Activated CD4-positive, alpha-beta memory T cell treated with anti-CD3 and anti-CD28 coated beads, Interleukin-2, amount 10 ng/mL, durations not matched to agents 7 days and 5 days (primary cell): ENCODE results near the gene PRC1. TPM values are rescaled to one million over a fixed set of nuclear protein-coding genes. Genes with fewer than 3 reads are reported as not detected.

Experiments used
- CTCF ChIA-PET: fragments of 350-600 bp; sonication (Branson Sonifier 250); formaldehyde crosslinking; loops from one replicate; lab custom pipeline; 2021; ENCODE audit warnings: antibody characterized with exemption, inconsistent platforms; lab: Charles Lee
- POLR2A ChIA-PET: fragments of 350-600 bp; sonication (Branson Sonifier 250); formaldehyde crosslinking; loops from one replicate; lab custom pipeline; 2021; ENCODE audit warnings: antibody characterized with exemption; lab: Charles Lee
- DNase-seq: peaks from one replicate; pipeline ENCODE4 v3.0.0-alpha.2; 2020
- H3K27ac Mint-ChIP-seq: one replicate; pipeline ENCODE4 v1.8.0; 2021; ENCODE audit warnings: mild to moderate bottlenecking, mixed read lengths
- H3K27me3 Mint-ChIP-seq: one replicate; pipeline ENCODE4 v1.8.0; 2021; ENCODE audit warnings: mixed read lengths
- H3K36me3 Mint-ChIP-seq: one replicate; pipeline ENCODE4 v1.8.0; 2021; ENCODE audit warnings: low read depth, mixed read lengths
- H3K4me1 Mint-ChIP-seq: one replicate; pipeline ENCODE4 v1.8.0; 2021; ENCODE audit warnings: mixed read lengths
- H3K4me3 Mint-ChIP-seq: one replicate; pipeline ENCODE4 v1.8.0; 2021; ENCODE audit warnings: mild to moderate bottlenecking, mixed read lengths
- H3K9me3 Mint-ChIP-seq: one replicate; pipeline ENCODE4 v1.8.0; 2021; ENCODE audit warnings: mixed read lengths
- total RNA-seq, 2 experiments: library from RNA; stranded (reverse); gene quantifications; one replicate each; pipeline ENCODE4 v1.2.3, GENCODE V29; 2021

PRC1 gene
- total RNA-seq, 2 experiments from 2014 or later = 158 to 167 TPM

GRCh38 chr15:90960298-90961091 is 33.8 kb downstream of the PRC1 start:
- H3K36me3 Mint-ChIP-seq = peaks cover 61% of the 10 kb centered on the region
- no peaks in the 10 kb centered on the region for H3K27me3 Mint-ChIP-seq
- H3K9me3 Mint-ChIP-seq = no peaks in the 10 kb centered on the region
- no peak overlapping the region for H3K27ac Mint-ChIP-seq
- ChIA-PET CTCF (interaction anchor here (1.2 to 12.0 kb wide), 5 partner anchors 27 to 311 kb away, joined by 3 to 167 read pairs (median 4); partner anchors contain the start of genes HDDC3 and UNC45A), POLR2A (interaction anchor here (1.4 to 10.6 kb wide), 4 partner anchors 9 to 34 kb away, joined by 3 to 198 read pairs (median 44); partner anchors contain the start of genes HDDC3, PRC1 and UNC45A)
- peaks cover 20% of the 10 kb centered on the region for H3K4me1 Mint-ChIP-seq
- no peak overlapping the region for H3K4me3 Mint-ChIP-seq
- DNase-seq = no peak

- DNase-seq = no peak
- Mint-ChIP-seq H3K27me3 (no peaks in the 10 kb centered on the region), H3K36me3 (peaks cover 55% of the 10 kb centered on the region)
These were observed 34.4 kb downstream of the PRC1 start for GRCh38 chr15:90959894-90960293.

GRCh38 chr15:90959028-90959595 is 35.2 kb downstream of the PRC1 start:
- H3K36me3 Mint-ChIP-seq = peaks cover 56% of the 10 kb centered on the region
- H3K4me1 Mint-ChIP-seq = peaks cover 24% of the 10 kb centered on the region
- H3K27ac Mint-ChIP-seq = no peak overlapping the region
- DNase-seq = no peak
- H3K9me3 Mint-ChIP-seq = no peaks in the 10 kb centered on the region
- no peaks in the 10 kb centered on the region for H3K27me3 Mint-ChIP-seq
- ChIA-PET POLR2A (interaction anchor here (1.1 to 10.6 kb wide), 6 partner anchors 9 to 36 kb away, joined by 4 to 198 read pairs (median 6); partner anchors contain the start of genes HDDC3, PRC1 and UNC45A), CTCF (interaction anchor here (1.0 to 12.0 kb wide), 4 partner anchors 23 to 91 kb away, joined by 3 to 167 read pairs (median 4); partner anchors contain the start of genes HDDC3 and UNC45A)
- no peak overlapping the region for H3K4me3 Mint-ChIP-seq

More at GRCh38 chr15:90959894-90960293, 34.4 kb downstream of the PRC1 start:
- H3K27ac Mint-ChIP-seq = no peak overlapping the region
- ChIA-PET CTCF (interaction anchor here (1.0 to 12.0 kb wide), 5 partner anchors 26 to 90 kb away, joined by 3 to 167 read pairs (median 4); partner anchors contain the start of genes HDDC3 and UNC45A), POLR2A (interaction anchor here (1.1 to 10.6 kb wide), 5 partner anchors 11 to 35 kb away, joined by 4 to 198 read pairs (median 5); partner anchors contain the start of genes HDDC3, PRC1 and UNC45A)
- no peaks in the 10 kb centered on the region for H3K9me3 Mint-ChIP-seq
- peaks cover 20% of the 10 kb centered on the region for H3K4me1 Mint-ChIP-seq
- no peak overlapping the region for H3K4me3 Mint-ChIP-seq

- no peak for DNase-seq
- peak overlapping the region; percentile 38 for H3K27ac Mint-ChIP-seq
- peaks cover 56% of the 10 kb centered on the region for H3K36me3 Mint-ChIP-seq
- ChIA-PET CTCF (interaction anchor here (1.1 to 12.0 kb wide), 11 partner anchors 9 to 637 kb away, joined by 3 to 167 read pairs (median 16); partner anchors contain the start of genes HDDC3 and UNC45A), POLR2A (interaction anchor here (1.2 to 10.6 kb wide), 7 partner anchors 10 to 43 kb away, joined by 3 to 198 read pairs (median 16); partner anchors contain the start of genes HDDC3, PRC1 and UNC45A)
- H3K9me3 Mint-ChIP-seq = no peaks in the 10 kb centered on the region
- peaks cover 31% of the 10 kb centered on the region for H3K4me1 Mint-ChIP-seq
- H3K27me3 Mint-ChIP-seq = no peaks in the 10 kb centered on the region
- H3K4me3 Mint-ChIP-seq = peak overlapping the region; percentile 64
These were observed 36.5 kb downstream of the PRC1 start for GRCh38 chr15:90957791-90958190.

- CTCF ChIA-PET = interaction anchor here (1.0 to 12.0 kb wide), 25 partner anchors 9 to 637 kb away, joined by 3 to 167 read pairs (median 8); partner anchors contain the start of genes HDDC3, MAN2A2, PRC1 and UNC45A
- H3K4me1 Mint-ChIP-seq = peaks cover 31% of the 10 kb centered on the region
- peak overlapping the region; percentile 64 for H3K4me3 Mint-ChIP-seq
- no peaks in the 10 kb centered on the region for H3K27me3 Mint-ChIP-seq
- no peaks in the 10 kb centered on the region for H3K9me3 Mint-ChIP-seq
- peaks cover 55% of the 10 kb centered on the region for H3K36me3 Mint-ChIP-seq
- POLR2A ChIA-PET = interaction anchor here (1.0 to 10.6 kb wide), 10 partner anchors 9 to 309 kb away, joined by 3 to 198 read pairs (median 6); partner anchors contain the start of genes HDDC3, PRC1 and UNC45A
- H3K27ac Mint-ChIP-seq = peak overlapping the region; percentile 38
- no peak for DNase-seq
These were observed 37.1 kb downstream of the PRC1 start for GRCh38 chr15:90957031-90957790.

- peaks cover 55% of the 10 kb centered on the region for H3K36me3 Mint-ChIP-seq
- ChIA-PET CTCF (interaction anchor here (0.7 to 12.0 kb wide), 30 partner anchors 10 to 636 kb away, joined by 3 to 167 read pairs (median 6); partner anchors contain the start of genes HDDC3, MAN2A2, PRC1 and UNC45A), POLR2A (interaction anchor here (1.0 to 10.6 kb wide), 10 partner anchors 9 to 568 kb away, joined by 3 to 198 read pairs (median 11); partner anchors contain the start of genes HDDC3, IQGAP1, MAN2A2 and PRC1)
- DNase-seq = peak; percentile 72
- peak overlapping the region; percentile 85 for H3K4me3 Mint-ChIP-seq
- peak overlapping the region; percentile 93 for H3K27ac Mint-ChIP-seq
- no peaks in the 10 kb centered on the region for H3K27me3 Mint-ChIP-seq
- H3K4me1 Mint-ChIP-seq = peaks cover 31% of the 10 kb centered on the region
- H3K9me3 Mint-ChIP-seq = no peaks in the 10 kb centered on the region
These were observed 37.9 kb downstream of the PRC1 start for GRCh38 chr15:90956274-90957030.

- H3K4me1 Mint-ChIP-seq = peaks cover 31% of the 10 kb centered on the region
- no peaks in the 10 kb centered on the region for H3K9me3 Mint-ChIP-seq
- H3K27ac Mint-ChIP-seq = peak overlapping the region; percentile 93
- no peaks in the 10 kb centered on the region for H3K27me3 Mint-ChIP-seq
- peak overlapping the region; percentile 85 for H3K4me3 Mint-ChIP-seq
- DNase-seq = no peak
- H3K36me3 Mint-ChIP-seq = peaks cover 50% of the 10 kb centered on the region
- POLR2A ChIA-PET = interaction anchor here (1.0 to 10.6 kb wide), 12 partner anchors 8 to 723 kb away, joined by 3 to 198 read pairs (median 8); partner anchors contain the start of genes BLM, CIB1, HDDC3 and IQGAP1
- CTCF ChIA-PET = interaction anchor here (0.7 to 12.0 kb wide), 28 partner anchors 9 to 548 kb away, joined by 3 to 167 read pairs (median 6); partner anchors contain the start of genes HDDC3, MAN2A2, PRC1 and UNC45A
These were observed 38.6 kb downstream of the PRC1 start for GRCh38 chr15:90955624-90956273.

- Mint-ChIP-seq H3K9me3 (no peaks in the 10 kb centered on the region), H3K4me1 (peaks cover 31% of the 10 kb centered on the region), H3K36me3 (peaks cover 48% of the 10 kb centered on the region), H3K4me3 (peak within 1 kb of the TSS; percentile 85), H3K27me3 (no peaks in the 10 kb centered on the region), H3K27ac (peak within 1 kb of the TSS; percentile 93)
- DNase-seq = peak; percentile 94
- ChIA-PET POLR2A (interaction anchor here (0.7 to 10.6 kb wide), 18 partner anchors 8 to 722 kb away, joined by 3 to 198 read pairs (median 5); partner anchors contain the start of genes BLM, CIB1, HDDC3 and IQGAP1), CTCF (interaction anchor here (0.6 to 12.0 kb wide), 18 partner anchors 8 to 493 kb away, joined by 3 to 167 read pairs (median 9); partner anchors contain the start of genes HDDC3, MAN2A2 and UNC45A)
These were observed 39.4 kb downstream of the PRC1 start, which contains the start of gene RCCD1 for GRCh38 chr15:90954712-90955623. Gene RCCD1 (plus strand): TSS chr15:90954884. CDS start chr15:90956735, 1,851 bp downstream.

- POLR2A ChIA-PET = interaction anchor here (0.7 to 10.6 kb wide), 19 partner anchors 8 to 721 kb away, joined by 3 to 198 read pairs (median 5); partner anchors contain the start of genes BLM, CIB1, HDDC3 and IQGAP1
- Mint-ChIP-seq H3K36me3 (peaks cover 48% of the 10 kb centered on the region), H3K4me1 (peaks cover 29% of the 10 kb centered on the region), H3K4me3 (peak overlapping the region; percentile 85), H3K9me3 (no peaks in the 10 kb centered on the region), H3K27ac (peak overlapping the region; percentile 93), H3K27me3 (no peaks in the 10 kb centered on the region)
- DNase-seq = no peak
- CTCF ChIA-PET = interaction anchor here (0.7 to 12.0 kb wide), 8 partner anchors 9 to 1621 kb away, joined by 3 to 167 read pairs (median 5); partner anchors contain the start of genes HDDC3, MAN2A2 and UNC45A
These were observed 40.2 kb downstream of the PRC1 start for GRCh38 chr15:90953947-90954711.
